NCI-H82 treated with DMSO at 0.1 percent for 48 hours (cell line): ENCODE results near the gene ZBTB43.
A peak's percentile ranks its signal among the peaks of the same experiment; 100 is the strongest.

ENCODE experiments used
- DNase-seq: peaks from one replicate; lab custom pipeline; 2025; ENCODE audit not compliant: unreplicated experiment; lab: John Stamatoyannopoulos, UW

The ZBTB43 gene

DNA sequence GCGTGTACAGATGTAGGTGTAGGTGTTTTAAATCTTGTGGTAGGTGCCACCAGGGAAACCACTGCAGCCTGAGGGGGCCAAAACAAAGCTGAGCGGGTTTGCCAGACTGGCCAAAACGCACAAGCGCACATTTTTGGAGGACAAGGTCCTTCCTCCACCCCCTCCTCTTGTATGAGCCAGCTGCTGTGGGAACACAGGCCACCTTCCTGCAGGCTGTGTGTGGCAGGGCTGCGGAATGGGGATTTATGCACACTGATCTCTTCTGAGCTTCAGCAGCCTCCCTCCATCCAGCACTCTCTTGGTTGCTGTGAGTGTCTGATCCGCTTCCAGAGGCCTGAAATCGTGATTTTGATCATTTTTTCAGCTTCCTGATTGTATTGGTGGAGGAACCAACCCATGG lies 22.4 kb downstream of the ZBTB43 start:
- DNase-seq = no peak

DNA sequence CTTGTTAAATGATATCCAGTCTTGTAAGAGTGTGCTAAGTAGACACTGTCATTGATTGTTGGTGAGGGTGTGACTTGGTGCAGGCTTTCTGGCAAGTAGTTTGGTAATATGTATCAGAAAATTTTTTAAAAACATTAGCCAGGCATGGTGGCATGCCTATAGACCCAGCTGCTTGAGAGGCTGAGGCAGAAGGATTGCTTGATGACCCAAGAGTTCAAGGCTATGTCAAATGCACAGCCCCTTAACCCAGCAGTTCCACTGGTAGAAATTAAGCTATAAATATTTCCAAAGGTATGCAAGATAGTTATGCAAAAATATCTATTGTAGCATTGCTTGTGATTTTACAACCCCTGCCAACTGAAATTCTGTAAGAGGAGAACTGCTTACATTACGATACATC lies 24.2 kb downstream of the ZBTB43 start:
- no peak for DNase-seq

DNA sequence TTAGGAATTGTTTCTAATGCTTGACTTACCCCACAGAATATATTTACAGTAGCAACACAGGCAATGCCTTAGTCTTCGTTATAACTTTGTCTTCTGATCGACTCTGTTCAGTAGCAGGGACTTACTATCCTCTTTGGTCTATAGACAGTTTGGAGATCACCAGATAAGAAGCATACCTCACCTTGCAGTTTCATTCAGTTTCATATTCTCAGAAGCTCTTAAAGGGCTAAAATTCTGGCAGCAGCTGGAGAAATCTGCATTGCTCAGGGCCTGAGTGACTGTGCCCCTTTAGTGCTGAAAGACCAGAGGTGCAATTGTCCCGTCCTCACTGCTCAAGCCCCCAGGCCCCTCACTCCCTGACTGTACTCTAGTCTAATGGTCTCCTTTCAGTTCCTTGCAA lies 26.0 kb downstream of the ZBTB43 start:
- DNase-seq = no peak

DNA sequence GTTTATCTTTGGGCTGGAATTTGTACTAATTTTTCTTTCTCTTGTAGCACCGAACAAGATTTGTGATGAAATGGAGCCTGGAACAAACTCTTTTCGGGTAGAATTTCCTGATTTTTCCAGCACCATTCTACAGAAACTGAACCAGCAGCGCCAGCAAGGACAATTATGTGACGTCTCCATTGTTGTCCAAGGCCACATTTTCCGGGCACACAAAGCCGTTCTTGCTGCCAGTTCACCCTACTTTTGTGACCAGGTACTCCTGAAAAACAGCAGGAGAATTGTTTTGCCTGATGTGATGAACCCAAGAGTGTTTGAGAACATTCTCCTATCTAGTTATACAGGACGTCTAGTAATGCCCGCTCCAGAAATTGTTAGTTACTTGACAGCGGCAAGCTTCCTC lies 27.6 kb downstream of the ZBTB43 start:
- DNase-seq = no peak

DNA sequence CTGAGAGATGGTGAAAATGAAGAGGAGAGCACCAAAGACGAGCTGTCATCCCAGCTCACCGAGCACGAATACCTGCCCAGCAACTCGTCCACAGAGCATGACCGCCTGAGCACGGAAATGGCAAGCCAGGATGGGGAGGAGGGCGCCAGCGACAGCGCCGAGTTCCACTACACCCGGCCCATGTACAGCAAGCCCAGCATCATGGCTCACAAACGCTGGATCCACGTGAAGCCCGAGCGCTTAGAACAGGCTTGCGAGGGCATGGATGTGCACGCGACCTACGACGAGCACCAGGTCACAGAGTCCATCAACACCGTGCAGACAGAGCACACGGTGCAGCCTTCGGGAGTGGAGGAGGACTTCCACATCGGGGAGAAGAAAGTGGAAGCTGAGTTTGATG lies 28.2 kb downstream of the ZBTB43 start:
- no peak for DNase-seq

DNA sequence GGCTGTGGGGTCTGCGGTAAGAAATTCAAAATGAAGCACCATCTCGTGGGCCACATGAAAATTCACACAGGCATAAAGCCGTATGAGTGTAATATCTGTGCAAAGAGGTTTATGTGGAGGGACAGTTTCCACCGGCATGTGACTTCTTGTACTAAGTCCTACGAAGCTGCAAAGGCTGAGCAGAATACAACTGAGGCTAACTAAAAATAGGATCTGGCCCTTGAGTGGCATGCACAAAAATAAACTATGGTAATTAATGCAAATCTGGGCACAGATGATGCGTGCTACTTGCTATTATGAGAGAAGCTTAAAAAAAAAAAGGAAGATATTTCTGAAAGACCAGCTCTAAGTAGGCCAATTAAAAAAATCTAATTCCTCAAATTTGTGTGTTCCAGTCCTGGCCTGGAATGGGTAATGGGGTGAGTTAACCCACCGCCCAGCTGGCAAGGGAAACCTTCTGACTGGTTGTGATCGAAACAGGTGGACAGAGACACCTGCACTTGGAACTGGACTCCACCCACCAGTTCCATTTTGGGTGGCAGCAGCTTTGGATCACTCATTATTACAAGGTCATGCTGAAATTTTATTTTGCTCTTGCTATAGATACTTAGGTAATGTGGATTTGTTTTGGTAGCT lies 29.0 kb downstream of the ZBTB43 start:
- DNase-seq = no peak

DNA sequence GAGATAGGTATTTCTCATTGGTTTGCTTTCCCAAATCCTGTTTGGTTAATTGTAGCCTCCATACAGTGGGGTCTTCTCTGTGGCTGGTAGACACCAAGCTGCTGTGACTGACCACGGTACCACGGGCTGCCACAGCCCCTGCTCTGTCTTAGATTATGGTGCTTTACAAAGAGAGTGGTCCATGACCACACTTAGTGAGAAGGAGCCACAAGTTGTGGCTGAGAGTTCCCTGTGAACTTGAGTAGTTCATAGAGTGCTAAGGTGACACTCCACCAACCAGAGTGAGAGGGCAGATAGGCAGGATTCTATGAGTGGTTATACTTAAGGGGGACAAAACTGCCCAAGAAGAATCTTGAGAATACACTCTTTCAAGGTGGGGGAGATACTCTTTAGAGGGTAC lies 29.8 kb downstream of the ZBTB43 start:
- DNase-seq = no peak

DNA sequence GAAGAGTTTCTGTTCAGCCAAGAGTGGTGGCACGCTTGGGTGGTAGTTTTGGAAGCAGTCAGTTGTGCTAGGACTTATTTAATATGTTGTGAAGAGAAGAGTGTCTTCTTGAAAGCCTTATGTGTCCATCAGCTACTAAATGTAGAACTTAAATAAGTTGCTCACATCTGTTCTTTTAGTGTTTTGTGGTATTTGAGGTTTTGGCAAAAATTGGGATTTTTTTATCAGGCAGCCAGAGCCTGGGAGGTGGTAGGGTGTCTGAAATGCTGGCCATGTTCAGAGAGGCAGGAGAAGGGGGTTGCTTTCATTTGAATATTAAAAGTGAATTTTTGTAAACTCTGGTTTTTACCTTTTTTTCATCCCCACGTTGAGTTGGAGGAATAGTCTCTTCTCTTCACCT lies 31.4 kb downstream of the ZBTB43 start:
- DNase-seq = no peak

DNA sequence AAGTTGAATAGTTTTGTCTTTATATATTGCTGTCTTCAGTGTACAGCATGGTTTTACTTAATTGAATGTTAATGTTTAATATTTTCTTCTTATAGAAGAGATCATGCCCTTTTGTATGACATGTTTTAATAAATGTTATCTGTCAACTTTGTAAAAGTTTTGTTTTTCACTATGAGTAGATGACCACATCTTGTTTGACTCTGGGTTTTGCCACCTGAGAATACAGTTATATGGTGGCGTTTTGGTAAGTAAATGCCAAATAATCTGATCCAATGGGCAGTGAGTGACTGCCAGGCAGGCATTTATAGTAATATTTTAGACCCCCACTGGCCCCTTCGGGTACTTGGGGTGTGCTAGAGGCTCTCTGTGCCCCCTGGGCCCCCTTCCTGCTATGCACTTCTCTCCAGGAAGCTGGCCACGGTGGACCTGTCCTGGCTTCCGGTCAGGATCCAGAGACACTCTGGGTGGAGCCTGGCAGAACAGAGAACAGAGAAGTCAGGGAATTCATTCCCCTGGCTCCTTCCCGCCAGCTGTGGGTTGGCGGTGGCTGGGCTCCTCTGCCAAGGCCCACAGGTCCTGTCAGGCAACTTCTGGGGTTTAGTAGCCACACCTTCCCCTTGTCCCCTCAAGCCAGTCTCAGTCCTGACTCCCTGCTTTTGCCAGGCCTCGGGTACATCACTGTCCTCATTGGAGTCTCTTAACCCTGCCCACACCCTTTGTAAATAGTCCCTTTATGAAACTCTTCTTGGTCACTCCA lies 33.4 kb downstream of the ZBTB43 start:
- no peak for DNase-seq

DNA sequence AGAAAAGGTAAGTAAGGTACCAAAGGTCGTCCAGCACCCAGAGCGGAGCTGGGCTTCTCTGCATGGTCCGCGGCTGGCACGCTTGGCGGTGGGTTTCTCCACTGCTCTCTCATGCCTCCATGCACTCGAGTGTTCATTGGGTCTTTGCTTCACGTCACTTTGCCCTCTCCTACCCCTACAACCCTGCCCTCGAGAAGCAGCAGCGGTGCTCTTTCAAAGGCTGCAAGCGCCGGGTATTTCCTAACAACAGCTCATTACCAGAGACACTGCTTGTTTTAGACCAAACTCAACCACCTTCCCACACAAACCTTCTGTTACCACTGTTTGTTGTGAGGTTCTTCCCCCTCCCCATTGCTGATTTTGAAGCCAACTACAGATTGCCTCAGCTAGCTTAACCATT lies 34.1 kb downstream of the ZBTB43 start:
- DNase-seq = no peak

DNA sequence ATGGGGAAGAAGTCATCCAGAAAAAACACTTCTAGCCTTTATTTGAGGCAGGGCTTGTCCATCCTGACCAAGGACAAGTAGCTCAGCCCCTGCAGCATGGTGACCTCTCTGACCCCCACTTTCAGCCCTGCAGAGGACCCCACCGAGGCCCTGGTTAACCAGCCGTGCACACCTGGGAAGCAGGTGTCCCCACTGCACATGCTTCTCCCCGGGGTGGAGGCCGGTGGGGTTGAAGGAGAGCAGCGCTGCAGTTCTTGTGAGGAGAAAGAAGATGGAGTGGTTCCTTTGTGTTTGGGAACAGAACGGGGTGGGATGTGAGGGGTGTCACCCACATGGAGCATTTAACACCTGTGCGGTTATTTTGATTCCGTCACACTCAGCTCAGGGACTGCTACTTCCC lies 34.5 kb downstream of the ZBTB43 start:
- DNase-seq = no peak

DNA sequence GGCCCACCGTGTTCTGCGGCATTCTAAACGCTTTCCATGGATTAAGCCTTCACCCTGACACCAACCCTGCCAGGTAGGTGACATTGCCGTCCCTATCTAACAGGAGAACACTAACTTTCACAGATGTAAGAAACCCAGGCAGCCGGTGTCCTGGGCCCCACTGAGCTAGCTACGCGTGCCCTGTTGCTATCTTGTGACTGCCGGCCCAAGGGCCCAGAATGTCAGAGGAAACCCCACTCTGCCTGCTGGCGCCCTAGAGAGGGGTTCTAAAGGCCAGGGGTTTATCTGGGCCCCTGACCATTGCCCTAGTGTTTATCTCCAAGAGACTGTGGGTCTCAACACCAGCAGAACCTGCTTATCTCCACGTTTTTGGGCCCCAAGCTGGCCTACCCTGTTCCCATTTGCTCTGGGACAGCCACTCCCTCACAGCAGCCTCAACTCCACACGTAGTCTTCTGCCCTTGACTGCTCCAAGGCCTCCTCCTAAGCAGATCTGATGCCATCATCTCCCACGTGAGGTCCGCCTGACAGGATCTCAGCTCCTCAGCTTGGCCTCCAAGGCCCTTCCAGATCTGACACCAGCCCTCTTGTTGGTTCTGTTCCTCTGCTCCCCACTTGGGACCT lies 37.5 kb downstream of the ZBTB43 start:
- no peak for DNase-seq

DNA sequence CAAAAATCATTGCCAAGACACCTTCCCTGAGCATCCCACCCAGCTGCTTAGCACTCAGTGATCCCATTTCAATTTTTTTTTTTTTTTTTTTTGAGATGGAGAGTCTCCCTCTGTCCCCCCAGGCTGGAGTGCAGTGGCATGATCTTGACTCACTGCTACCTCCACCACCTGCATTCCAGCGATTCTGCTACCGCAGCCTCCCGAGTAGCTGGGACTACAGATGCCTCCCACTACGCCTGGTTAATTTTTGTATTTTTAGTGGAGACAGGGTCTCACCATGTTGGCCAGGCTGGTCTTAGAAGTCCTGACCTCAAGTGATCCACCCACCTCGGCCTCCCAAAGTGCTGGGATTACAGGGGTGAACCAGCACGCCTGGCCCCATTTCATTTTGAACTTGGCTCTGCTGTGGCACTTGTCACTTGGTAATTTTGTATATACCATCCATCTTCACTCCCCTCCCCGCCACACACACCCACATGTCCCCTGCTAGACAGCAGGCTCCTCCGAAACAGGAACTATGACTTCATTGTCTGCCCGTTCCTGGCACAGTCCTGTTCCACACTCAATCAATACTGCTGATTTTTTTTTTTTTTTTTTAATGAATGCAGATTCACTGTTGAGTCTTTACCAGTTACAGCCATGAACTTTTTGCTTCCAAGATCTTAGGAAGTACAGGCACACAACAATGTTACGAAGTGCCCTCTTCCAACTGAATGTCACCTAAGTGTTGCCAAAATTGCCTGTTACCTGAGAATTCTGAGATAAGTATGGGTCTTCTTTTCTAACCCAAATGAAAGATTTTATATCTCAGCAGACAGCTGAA lies 38.3 kb downstream of the ZBTB43 start:
- no peak for DNase-seq

DNA sequence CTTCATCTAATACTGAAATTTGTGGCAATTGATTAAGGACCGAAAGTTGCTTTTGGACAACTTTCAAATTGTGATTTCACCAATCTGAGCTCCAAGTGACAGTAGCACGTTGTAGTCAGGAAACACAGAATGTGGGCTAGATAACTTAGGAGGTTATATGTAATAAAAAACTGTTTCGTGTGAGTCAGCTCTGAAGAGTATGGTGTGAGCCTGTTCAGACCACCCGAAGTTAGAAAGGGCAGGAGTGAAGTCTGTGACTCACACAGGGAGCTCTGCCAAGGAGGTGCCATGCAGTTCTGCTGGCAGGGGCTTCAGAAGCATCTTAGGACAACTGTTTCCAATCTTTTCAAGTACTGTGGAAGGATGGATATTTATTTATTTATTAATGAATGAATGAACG lies 39.2 kb downstream of the ZBTB43 start:
- no peak for DNase-seq

DNA sequence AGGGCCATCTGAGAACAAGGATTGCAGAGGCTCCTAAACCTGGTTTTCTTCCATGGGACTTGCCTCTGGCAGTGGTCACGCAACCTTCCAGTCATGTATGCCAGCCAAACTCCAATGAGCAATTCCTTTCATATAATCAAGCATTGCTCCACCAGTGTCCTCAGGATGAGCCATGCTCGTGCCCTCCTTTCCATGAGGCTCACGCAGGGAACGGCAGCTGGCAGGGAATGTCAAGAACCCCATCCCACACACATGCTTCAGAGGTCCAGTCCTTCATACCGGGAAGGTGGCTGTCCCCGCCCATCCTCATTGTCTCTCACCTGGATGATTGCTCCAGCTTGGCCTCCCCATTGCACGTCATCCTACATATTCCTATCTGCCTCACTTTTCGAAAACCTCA lies 42.2 kb downstream of the ZBTB43 start:
- DNase-seq = no peak

DNA sequence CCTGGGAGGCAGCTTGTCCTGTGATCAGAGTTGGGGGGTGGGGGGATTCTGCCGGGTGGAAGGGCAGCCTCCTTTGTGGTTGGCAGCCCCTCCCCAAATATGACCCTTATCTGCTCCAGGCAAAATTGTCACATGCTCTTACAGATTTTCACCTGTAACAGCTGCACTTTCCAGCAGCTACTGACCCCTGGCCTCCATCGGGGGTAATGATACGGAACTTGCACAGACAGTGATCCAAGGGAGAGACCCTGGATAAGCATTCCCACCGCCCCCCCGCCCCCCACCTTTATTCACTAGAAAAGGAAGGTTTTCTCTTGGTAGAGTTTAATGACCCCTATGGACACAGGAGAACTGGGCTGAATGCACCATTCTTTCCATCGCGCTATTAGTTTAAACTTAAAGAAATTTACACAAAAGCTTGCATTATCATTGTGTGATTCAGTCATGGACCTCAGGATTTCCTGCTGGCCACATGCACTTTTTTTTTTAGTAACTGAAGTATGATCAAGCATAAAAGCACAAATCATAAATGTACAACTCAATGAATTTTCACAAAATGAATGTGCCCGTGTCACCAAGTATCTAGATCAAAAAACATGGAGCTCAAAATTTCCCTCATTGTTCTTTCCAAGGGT lies 44.9 kb downstream of the ZBTB43 start:
- no peak for DNase-seq

DNA sequence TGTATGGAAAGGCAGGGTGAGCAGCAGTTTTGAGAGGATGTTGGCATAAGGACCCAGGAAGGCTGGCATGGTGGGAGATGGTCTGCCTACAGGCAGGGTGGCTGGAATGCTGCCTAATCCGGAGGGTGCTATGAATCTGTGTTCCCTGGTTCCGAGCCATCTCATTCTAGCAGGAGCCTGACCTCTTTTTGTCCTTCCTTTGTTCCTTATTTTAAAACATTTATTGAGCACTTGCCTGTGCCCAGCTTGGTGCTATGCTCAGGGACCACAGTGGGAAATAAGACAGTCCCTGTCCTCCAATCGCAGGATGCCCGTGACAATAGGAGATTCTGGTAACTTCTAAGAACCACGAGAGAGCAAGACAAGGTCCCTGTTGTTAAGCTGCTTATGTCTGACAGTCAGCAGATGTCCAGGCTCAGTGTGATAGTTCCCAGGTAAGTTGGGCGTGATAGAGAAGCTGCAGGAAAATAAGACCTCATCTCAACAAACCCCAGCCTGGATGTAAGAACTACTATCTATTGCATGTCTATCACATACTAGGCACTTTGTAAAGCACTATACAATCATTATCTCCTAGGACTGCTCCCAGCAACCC lies 46.5 kb downstream of the ZBTB43 start:
- DNase-seq = peak; percentile 44

DNA sequence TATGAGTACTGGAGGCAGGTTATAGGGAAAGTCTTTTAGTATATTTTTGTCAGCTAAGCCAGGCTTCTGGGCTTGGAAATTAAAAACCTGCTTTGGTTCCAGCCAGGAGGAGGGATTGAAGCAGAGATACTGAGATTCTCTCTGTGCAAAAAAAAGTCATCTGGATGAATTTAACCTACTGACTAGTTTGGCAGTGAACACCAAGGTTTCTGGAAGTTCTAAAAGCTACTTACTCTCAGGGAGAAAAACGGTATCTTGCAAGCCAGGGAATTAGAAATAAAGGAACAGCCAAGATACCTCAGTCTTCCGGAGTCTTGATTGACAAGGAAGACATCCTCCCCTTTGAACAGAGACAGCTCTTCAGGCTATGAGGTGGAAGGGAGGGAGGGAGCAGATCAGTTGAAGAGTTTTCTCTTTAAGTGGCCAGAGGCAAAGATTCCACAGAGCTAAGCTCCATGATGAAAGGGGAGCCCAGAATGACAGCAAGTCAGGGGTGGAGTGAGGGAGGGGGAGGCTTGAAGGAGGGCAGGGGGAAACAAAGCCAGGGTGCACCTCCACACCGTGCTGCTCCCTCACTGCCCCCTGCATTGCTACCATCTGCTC lies 47.3 kb downstream of the ZBTB43 start:
- DNase-seq = no peak

DNA sequence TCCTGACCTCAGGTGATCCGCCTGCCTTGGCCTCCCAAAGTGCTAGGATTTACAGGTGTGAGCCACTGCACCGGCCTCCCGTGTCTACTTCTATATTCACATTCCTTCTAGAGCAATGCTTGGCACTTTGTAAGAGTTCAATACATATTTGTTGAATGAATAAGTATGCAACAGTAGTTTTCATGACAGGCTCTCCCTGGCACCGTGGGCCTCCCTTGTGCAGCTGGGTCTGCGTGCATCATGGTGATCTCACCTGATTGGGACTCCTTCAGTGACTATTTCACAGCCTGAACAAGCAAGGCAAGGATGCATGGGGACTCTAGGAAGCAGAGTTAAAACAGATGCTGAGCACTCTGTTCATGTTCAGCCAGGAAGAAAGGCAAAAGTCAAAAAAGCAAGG lies 48.8 kb downstream of the ZBTB43 start:
- no peak for DNase-seq

DNA sequence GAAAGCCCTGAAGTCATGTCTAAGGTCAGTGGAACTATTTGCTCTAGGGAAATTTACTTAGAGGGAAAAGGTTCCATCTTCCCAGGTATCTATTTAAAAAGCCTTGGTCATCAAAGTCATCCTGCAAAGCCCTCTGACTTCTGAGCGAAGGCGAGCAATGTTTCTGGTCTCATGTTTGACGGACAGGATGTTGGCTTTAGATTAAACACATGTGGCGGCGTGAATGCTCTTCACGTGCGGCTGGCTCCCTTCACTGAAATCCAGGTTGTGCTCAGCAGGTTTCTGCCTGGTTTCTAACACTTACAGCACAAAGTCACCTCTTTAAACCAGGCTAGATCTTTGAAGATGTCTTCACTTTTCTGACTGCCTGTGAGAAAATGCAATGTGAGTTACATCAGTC lies 49.9 kb downstream of the ZBTB43 start:
- no peak for DNase-seq
